HFF-Myc (cell line): Measurements from ENCODE around the gene AEBP1.

Source experiments
- DNase-seq: peaks from one replicate; pipeline ENCODE4 v3.0.0-alpha.2; 2011; ENCODE audit warnings: low read depth; ENCODE audit errors: extremely low read depth
- H3K4me3 ChIP-seq: replicated peaks from 2 replicates; pipeline ENCODE4 v1.5.1; 2011; ENCODE audit warnings: low read depth, mild to moderate bottlenecking, control low read depth, low read length
- TF ChIP-seq, protein P1 (sequence below): IDR thresholded peaks from 2 replicates; pipeline ENCODE4 v1.5.1; 2012; ENCODE audit warnings: mild to moderate bottlenecking, low read depth, low read length, control low read depth; ENCODE audit errors: missing control alignments

The AEBP1 gene

DNA sequence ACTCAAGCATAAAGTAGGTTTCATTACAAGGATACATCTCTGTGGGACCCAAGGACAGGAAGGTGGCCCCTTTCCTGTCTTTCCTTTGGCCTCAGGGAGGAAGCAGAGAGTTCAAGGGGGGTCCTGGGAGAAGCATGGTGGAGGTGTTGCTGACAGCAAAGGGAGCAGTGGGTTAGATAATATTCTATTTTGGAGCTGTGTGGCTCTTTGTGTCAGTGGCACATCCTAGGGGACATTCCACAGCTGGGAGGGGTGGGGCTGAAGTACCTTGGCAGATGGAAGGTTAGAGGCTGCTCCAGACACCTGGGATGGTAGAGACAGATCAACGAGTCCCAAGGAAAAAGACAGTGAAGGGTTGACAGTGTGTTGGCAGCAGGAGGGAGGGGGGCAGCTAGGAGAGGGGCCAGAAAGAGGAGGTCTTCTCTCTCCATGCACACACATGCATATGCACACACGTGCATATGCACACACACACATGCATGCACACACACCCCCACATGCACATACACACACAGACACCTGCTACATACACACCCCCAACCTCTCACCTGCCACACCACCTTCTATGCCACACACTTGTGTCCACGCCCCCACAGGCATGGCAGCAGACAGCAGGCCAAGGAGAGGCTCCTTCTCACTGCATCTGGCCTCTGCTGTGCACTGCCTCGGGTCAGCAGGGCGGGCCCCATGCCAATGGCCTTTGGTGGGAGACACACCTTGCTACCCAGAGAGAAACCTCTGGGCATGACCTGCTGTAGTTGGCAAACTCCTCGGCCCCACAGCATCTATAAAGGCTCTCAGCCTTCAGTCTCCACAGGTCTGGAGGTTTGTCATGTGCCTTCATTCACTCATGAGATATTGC lies 24.8 kb downstream of the AEBP1 start:
- DNase-seq: no peak
- TF ChIP-seq, protein P1, sequence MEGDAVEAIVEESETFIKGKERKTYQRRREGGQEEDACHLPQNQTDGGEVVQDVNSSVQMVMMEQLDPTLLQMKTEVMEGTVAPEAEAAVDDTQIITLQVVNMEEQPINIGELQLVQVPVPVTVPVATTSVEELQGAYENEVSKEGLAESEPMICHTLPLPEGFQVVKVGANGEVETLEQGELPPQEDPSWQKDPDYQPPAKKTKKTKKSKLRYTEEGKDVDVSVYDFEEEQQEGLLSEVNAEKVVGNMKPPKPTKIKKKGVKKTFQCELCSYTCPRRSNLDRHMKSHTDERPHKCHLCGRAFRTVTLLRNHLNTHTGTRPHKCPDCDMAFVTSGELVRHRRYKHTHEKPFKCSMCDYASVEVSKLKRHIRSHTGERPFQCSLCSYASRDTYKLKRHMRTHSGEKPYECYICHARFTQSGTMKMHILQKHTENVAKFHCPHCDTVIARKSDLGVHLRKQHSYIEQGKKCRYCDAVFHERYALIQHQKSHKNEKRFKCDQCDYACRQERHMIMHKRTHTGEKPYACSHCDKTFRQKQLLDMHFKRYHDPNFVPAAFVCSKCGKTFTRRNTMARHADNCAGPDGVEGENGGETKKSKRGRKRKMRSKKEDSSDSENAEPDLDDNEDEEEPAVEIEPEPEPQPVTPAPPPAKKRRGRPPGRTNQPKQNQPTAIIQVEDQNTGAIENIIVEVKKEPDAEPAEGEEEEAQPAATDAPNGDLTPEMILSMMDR: no peak
- H3K4me3 ChIP-seq: no peak overlapping the region

DNA sequence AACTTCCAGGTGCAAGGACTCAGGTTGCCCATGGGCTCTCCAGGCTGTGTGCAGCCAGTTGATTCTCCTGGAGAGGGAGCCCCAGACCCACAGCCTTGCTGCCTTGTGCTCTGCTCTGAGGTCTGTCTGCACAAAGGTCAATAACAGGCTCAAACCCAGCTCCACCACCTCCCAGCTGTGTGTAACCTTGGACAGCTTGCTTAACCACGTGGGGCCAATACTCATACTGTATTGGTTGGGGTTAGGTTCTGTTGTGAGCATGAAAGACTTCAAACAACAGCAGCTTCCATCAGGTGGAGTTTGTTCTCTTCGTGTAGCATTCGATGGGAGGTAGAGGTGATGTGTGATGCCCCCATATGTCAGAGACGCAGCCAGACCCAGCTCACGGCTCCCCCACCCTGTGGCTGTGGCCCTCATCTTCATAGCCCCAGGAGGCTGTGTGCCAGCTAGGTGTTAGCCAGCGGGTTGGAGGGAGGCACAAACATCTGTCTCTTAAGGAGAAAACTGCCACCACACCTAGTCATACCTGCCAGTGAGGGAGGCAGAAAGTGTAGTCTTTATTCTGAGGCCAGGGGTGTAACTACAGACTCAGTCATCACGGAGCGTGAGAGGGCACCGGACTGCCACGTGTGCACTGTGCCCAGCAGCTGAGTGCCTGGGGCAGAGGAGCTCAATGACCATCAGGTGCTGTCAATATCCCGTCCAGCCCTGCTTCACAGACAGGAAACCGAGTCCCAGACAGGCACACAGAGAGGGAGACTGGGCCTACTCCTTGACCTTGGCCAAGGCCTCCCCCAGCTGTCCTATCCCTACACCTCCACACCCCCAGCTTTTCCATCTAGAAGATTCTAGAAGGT lies 27.3 kb downstream of the AEBP1 start:
- no peak overlapping the region for H3K4me3 ChIP-seq
- DNase-seq: no peak
- TF ChIP-seq, protein P1: peak; percentile 43

DNA sequence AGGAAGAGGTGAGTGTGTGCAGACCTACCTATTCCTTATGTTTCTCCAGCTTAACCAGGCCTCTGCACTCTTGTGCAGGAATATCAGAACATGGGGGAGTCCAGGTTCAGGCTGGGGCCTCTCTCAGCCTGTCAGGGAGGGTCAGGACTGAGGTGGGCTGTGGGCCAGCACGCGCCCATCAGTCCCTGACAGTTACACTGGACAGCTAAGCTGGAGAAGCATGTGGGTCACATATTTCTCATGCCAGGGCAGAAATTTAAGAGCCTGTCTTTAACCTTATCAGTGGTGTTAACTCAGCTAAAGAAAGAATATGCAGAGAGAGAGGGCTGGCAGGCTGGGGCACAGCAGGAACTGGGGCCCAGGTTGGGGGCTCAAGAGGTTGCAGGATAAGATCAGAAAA lies 27.9 kb downstream of the AEBP1 start:
- TF ChIP-seq, protein P1: no peak
- DNase-seq: no peak
- no peak overlapping the region for H3K4me3 ChIP-seq

DNA sequence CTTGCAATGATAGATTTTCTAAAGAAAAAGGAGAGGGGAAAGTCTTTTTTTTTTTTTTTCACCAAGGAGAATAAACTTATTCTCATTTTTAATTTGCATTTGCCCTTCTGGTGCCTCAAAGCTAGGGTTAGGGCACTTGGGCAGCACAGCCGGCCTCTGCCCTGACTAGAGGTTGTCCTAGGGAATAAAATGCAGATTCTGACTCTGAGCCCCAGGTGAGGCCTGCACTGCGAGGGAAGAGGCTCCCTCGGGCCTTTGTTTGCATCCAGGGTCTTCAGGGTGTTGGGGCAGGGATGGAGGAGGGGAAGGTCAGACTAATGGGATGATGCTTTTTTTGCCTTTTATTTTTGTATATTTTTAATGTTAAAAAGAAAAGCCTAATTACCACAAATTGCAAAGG lies 29.1 kb downstream of the AEBP1 start:
- DNase-seq: no peak
- TF ChIP-seq, protein P1: no peak
- H3K4me3 ChIP-seq: no peak overlapping the region

DNA sequence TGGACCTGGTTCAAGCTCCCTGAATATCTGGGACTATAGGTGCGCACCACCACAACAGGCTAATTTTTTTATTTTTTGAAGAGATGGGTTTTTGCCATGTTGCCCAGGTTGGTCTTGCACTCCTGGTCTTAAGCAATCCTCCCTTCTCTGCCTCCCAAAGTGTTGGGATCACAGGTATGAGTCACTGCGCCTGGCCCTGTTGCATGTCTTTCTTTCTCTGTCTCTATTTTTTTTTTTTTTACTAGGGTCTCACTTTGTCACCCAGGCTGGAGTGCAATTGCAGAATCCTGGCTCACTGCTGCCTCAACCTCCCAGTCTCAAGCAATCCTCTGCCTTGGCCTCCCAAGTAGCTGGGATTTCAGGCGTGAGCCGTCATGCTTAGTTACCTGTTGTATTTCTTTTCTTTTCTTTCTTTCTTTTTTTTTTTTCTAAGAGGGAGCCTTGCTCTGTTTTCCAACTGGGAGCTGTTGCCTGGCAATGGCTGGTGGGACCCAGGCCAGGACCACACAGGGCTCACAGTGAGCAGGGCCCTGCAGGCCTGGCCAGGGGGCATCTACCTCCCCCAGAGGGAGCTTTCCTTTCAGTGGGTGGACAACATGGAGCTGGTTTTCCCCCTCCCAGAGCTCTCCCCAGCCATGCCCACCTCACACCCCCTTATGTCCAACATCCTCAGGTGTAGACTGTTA lies 30.9 kb downstream of the AEBP1 start:
- TF ChIP-seq, protein P1: no peak
- DNase-seq: no peak

DNA sequence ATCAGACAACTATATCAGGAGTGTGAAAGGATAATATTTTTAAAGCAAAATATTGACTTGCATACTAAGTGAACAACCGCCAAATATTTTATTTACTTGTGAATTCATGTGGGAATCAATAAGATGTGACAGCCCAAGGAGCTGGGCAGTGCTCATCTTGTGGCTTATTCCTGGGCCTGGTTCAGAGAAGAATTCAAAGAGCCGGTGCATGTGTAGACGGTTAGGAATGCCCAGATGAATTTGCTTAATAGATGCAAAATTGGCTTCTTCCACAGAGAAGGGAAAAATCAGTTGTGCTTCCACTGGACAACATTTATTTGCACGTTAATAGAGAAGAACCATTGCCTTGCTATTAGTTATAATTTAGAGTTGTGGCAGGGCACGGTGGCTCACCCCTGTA lies 32.6 kb downstream of the AEBP1 start:
- no peak overlapping the region for H3K4me3 ChIP-seq
- TF ChIP-seq, protein P1: no peak
- DNase-seq: no peak

More for the DNA sequence above, 30.9 kb downstream of the AEBP1 start:
- H3K4me3 ChIP-seq: no peak overlapping the region
